GM21619 (cell line): ENCODE results near the gene DUSP9.
"Not testable (repeated sequence)": the region's sequence is repeated elsewhere in the genome, so short reads cannot be mapped to it uniquely, and the experiment has no call there.

ENCODE experiments used
- ATAC-seq: cut with Tn5 transposase; IDR thresholded peaks from one replicate; pipeline ENCODE4 v1.9.1; 2021; ENCODE audit not compliant: unreplicated experiment

Gene DUSP9

DNA sequence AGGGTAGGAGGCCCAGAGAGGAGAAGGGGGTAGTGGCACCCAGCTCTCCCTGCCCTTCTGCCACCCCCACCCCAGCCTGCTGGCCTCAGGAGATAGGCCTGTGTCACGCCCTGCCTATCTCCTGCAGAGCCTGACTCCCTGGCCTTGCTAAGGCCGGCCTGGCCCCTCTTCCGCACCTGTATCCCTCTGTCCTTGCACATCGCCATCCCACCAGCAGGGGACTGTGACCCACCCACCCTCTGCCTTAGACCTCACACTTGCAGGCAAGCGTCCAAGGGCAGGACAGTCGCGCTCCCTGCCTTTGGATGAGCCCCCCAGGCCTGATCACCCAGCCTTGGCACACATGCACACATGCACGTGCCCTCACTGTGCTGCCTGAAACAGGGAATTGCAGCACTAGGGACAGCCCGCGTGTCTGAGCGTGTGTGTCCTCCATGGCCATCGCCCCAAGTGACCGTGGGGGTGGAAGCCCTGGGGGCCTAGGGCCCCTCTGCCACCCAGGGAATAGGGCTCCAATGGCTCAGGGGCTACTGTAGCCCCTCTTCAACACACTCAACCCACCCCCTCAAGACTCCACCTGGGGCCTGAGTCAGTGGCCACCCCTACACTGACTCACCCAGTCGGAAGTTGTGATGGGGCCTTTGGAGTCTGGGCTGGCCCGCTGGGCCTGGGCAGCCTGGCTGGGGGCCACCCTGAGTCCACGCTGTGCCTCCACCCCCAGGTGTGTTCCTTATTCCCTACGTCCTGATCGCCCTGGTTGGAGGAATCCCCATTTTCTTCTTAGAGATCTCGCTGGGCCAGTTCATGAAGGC lies 42.9 kb downstream of the DUSP9 start:
- no peak for ATAC-seq

GRCh38 chrX:153690466-153690865 lies 43.5 kb downstream of the DUSP9 start:
- ATAC-seq: no peak

GRCh38 chrX:153691032-153691827 lies 44.2 kb downstream of the DUSP9 start:
- ATAC-seq: not testable (repeated sequence)

GRCh38 chrX:153692003-153692402 lies 45.0 kb downstream of the DUSP9 start:
- ATAC-seq: no peak

DNA sequence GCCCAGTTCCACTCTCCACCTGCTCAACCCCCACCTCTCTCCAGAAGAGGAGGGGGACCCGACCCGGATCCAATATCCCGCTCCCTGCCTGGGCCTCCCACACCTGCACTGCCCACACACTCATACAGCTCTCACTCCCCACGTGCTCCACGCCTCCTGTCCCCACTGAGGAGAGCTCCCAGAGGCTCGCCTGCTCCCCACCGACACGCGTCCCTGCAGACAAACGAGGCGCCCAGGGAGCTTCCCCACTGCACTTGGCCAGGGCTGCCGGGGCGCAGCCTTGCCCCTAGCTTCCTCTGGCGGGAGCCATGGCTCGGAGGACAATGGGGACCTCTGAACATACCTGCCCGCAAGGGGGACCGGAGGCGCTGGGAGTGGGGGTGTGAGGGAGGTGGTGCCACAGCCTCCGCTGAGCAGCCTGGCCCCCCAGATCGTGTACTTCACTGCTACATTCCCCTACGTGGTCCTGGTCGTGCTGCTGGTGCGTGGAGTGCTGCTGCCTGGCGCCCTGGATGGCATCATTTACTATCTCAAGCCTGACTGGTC lies 45.7 kb downstream of the DUSP9 start:
- ATAC-seq: no peak

DNA sequence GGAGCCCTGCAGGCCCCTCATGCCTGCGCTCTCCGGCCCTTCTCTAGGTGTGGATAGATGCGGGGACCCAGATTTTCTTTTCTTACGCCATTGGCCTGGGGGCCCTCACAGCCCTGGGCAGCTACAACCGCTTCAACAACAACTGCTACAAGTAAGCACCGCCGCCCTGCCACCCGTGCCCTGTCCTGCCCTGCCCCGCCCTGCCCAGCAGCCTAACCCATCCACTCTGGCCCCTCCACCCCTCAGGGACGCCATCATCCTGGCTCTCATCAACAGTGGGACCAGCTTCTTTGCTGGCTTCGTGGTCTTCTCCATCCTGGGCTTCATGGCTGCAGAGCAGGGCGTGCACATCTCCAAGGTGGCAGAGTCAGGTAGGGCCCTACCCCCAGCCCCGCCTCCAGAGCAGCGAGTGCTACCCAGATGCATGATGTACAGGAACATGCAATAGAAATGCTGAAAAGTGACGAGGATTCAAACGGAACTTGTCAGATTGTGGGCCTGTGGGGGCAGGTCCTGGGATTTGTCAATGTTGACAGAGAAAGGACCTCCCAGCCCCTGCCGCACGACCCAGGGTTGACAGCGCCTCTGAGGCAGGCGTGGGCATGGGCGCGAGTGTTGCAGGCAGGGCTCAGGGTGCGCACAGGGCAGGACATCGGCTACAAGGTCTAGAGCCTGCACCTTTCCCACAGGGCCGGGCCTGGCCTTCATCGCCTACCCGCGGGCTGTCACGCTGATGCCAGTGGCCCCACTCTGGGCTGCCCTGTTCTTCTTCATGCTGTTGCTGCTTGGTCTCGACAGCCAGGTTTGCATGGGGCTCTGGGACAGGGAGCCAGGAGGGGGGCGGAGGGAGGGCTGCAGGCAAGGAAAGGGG lies 46.4 kb downstream of the DUSP9 start:
- no peak for ATAC-seq

DNA sequence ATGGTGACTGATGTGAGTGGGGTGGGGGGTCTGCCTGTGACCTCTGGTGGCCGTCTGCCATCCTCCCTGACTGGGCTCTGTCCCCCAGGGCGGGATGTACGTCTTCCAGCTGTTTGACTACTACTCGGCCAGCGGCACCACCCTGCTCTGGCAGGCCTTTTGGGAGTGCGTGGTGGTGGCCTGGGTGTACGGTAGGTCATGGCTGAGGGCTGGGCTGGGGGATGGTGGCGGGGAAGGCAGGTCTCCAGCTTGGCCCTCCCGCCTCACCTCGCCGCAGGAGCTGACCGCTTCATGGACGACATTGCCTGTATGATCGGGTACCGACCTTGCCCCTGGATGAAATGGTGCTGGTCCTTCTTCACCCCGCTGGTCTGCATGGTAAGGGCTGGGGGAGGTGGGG lies 47.3 kb downstream of the DUSP9 start:
- not testable (repeated sequence) for ATAC-seq

DNA sequence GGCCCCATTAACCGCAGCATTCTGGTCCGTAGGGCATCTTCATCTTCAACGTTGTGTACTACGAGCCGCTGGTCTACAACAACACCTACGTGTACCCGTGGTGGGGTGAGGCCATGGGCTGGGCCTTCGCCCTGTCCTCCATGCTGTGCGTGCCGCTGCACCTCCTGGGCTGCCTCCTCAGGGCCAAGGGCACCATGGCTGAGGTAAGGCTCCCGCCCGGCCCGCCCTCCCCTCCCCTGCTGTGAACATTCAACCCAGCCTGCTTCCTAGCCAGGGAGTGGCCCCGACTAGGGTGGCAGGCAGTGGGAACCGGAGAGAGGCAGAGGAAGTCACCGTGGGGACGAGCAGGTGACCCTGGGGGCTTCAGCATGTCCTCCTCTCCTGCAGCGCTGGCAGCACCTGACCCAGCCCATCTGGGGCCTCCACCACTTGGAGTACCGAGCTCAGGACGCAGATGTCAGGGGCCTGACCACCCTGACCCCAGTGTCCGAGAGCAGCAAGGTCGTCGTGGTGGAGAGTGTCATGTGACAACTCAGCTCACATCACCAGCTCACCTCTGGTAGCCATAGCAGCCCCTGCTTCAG lies 47.8 kb downstream of the DUSP9 start:
- no peak for ATAC-seq

DNA sequence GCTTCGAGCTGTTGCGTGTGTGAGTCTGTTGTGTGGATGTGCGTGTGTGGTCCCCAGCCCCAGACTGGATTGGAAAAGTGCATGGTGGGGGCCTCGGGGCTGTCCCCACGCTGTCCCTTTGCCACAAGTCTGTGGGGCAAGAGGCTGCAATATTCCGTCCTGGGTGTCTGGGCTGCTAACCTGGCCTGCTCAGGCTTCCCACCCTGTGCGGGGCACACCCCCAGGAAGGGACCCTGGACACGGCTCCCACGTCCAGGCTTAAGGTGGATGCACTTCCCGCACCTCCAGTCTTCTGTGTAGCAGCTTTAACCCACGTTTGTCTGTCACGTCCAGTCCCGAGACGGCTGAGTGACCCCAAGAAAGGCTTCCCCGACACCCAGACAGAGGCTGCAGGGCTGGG lies 49.1 kb downstream of the DUSP9 start:
- ATAC-seq: no peak

DNA sequence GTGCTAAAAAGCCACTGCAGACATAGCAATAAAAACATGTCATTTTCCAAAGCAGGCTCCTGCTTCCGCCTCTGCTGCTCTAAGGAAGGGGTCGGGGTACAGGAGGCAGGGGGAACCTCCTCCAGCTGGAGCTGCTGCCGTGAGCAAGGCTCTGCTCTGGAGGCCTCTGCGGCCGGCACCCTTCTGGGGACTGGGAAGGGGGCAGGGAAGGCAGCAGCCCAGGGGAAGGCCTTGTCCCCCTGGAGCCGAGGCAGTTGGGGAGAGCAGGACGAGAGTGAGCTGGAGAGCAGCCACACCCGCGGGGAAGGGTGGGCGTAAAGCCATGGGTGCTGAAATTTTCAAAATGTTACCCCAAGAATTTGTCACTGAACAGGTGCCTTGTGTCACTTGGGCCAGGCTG lies 49.5 kb downstream of the DUSP9 start:
- ATAC-seq: not testable (repeated sequence)

- not testable (repeated sequence) for ATAC-seq
These were observed 50.2 kb downstream of the DUSP9 start for GRCh38 chrX:153696986-153697722.

- ATAC-seq: no peak
These were observed 51.2 kb downstream of the DUSP9 start for GRCh38 chrX:153697924-153698865.

GRCh38 chrX:153699210-153699783 lies 52.3 kb downstream of the DUSP9 start:
- ATAC-seq: not testable (repeated sequence)

DNA sequence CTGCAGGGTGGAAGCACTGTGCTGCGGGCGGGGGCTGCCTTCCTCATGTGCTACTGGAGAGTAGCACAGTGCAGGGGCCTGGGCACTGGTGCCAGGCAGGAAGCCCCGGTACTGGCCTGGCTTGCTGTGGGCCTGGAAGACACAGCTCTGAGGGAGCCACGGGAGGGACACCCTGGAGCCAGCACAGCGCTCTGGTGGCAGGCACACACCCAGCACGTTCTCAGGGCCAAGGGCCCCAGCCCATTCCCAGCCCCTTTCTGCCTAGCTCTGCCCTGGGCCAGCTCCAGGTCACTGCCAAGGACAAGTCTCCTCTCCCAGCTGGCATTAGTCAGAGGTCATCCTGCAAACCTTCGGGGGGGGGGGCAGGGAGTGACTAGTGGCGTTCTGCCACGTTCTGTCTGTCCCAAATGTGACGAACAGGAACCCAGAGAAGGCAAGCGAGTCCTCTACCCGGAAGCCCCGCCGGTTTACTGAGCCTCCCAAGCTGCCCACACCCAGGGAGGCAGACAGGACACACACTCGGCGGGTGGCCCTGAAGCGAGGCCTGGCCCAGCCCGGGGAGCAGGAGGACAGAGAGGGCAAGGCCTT lies 52.9 kb downstream of the DUSP9 start:
- not testable (repeated sequence) for ATAC-seq

DNA sequence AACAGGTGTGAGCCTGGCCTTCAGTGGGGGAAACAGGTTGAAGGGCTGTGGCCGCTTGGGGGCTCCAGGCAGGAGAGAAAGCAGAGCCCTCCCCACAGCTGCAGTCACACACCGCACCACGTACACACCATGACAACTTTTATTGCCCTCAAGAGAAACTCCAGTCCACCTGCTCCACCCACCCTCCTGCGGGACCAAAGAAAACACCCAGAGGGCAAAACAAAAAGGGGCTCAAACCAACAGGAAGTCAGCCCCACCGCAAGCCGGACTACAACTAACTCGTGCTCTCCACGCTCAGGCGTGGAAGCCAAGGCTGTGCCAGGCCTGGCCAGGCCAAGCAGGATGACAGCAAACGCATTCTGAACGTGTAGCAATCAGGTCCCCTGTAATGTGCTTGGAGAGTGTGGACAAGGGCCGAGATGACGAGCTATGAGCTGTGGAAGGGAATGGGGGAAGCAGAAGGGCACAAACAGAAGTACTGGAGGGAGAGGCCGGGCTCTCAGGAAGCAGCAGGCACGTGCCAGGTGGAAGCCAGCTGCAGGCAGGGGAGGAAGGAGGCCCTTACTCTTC lies 53.5 kb downstream of the DUSP9 start:
- no peak for ATAC-seq
